Thoracic aorta (tissue), 2 donors: Measurements from ENCODE around the gene LMX1A. TPM values are rescaled to one million over a fixed set of nuclear protein-coding genes. Genes with fewer than 3 reads are reported as not detected.

Experiments used
- ATAC-seq: fragments of 150-250 bp; one replicate; pipeline ENCODE4 v1.8.0; 2017; ENCODE audit warnings: low read depth; ENCODE audit not compliant: insufficient number of reproducible peaks, low FRiP score
- DNase-seq: peaks from one replicate; pipeline ENCODE4 v3.0.0-alpha.2; 2020; ENCODE audit warnings: low spot score
- H3K27ac ChIP-seq, 2 donors: fragments of 200-600 bp; sonication (generic); 1 replicate in 1 of 2; 2 replicates in 1 of 2; pipeline ENCODE4 v1.5.1; 2016; ENCODE audit warnings: mild to moderate bottlenecking in 2 of 2, moderate library complexity in 2 of 2
- H3K27me3 ChIP-seq: fragments of 200-600 bp; sonication (generic); replicated peaks from 2 replicates; pipeline ENCODE4 v1.6.0; 2016; ENCODE audit warnings: mild to moderate bottlenecking; ENCODE audit not compliant: insufficient read depth
- H3K36me3 ChIP-seq: fragments of 200-600 bp; sonication (generic); one replicate; pipeline ENCODE4 v1.5.1; 2016
- H3K4me1 ChIP-seq, 2 donors: fragments of 200-600 bp; sonication (generic); 1 replicate in 1 of 2; 2 replicates in 1 of 2; pipeline versions ENCODE4 v1.5.1 to v1.6.0; 2016; ENCODE audit warnings: low read depth in 2 of 2, mild to moderate bottlenecking in 1 of 2; ENCODE audit not compliant: control insufficient read depth in 1 of 2
- H3K4me3 ChIP-seq: fragments of 200-600 bp; sonication (generic); 2 replicates; pipeline ENCODE4 v1.5.1; 2016; ENCODE audit warnings: mild to moderate bottlenecking
- H3K9me3 ChIP-seq: fragments of 200-600 bp; sonication (generic); 2 replicates; pipeline ENCODE4 v1.5.1; 2016
- total RNA-seq, 2 donors: library from RNA; depleted of rRNA; stranded (reverse); fragments of >200 nt; gene quantifications; one replicate each; pipeline versions ENCODE4 v1.1.0 to v1.2.3, GENCODE V29; 2016
- TF ChIP-seq, protein P1 (sequence below): fragments of 200-600 bp; sonication (generic); IDR thresholded peaks from one replicate; pipeline ENCODE4 v1.5.1; 2019; ENCODE audit warnings: antibody characterized with exemption

The LMX1A gene
- total RNA-seq, 2 donors from 2014 or later: 0.68 TPM; not detected in 1

DNA sequence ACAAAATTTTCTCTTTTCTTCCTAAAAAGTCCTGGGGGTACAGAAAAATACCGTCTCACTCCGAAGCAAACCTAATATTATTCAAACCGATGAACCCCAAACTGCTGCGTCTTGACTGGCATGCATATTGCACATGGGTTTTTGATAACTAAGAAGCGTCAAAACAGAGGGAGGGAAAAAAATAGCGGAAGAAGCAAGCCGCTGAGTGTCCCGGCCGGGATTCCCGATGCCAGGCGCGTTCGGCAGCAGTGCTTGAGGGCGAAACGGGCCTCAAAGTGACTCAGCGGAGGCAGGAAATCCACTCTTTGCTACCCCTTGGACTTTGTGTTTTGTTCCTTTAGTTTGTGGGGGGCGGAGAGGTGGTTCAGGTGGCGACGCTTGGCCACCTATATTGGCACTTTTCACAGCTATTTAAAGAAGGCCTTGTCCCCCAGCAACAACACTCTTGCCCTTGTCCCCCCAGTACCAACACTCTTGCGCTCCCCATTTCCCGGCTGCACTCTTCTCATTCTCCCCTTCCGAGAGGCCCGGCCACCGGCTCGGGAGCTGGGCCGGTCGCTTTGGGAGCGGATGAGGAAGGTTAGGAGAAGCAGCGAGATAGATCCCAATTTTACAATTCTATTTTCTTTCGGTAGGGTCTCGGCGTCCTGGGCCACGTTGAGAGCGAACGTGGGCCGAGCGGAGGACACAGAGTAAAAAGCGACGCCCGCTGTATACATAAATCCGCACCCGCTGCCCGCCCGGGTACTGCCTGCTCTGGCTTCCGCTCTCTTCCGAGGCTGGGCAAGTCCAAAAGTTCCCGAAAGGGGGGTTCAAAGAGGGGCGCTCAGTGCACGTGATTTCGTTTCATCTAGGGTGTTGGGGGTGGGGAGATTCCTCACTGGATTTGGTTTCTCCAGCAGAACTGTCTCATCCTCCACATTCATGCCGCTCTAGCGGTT, 2.5 kb downstream of the LMX1A start:
- H3K9me3 ChIP-seq: no peaks in the 10 kb centered on the region

DNA sequence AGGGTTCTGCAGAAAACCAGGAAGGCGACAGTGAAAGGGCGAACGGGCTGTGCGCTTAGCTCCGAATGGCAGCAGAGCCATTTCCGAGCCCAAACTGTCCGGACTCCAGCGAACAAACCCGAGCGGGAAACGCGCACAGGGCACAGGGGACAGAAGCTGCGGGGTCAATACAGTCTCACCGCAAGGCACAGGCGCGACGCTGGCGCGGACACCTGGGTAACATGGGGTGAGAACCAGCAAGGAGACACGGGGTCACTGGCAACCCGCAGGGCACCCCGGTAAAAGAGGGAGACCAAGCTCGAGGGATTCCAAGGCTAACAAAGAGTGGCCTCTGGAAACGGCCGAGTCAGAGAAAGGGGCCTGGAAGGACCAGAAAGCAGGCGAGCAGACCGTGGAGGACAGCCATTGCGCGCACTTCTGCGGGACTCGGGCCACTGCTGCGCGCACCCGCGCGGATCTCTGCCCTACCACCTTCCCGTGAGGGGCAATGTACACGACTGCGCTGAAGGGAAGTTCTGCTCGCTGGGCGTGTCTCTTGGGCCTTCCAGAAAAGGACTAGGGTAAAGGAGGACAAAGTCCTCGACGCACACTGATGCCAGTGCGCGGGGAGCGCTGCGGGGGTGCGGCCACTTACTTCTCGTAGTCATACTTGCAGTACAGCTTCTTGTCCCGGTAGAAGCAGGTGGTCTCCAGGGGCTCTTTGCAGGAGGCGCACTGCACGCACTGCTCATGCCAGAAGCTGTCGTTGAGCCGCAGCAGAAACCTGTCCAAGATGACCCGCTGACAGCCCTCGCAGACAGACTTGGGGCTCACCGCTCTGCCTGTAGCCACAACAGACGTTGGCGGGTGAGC, 3.8 kb downstream of the LMX1A start:
- H3K4me3 ChIP-seq: no peak overlapping the region
- no peak overlapping the region for H3K27ac ChIP-seq
- TF ChIP-seq, protein P1, sequence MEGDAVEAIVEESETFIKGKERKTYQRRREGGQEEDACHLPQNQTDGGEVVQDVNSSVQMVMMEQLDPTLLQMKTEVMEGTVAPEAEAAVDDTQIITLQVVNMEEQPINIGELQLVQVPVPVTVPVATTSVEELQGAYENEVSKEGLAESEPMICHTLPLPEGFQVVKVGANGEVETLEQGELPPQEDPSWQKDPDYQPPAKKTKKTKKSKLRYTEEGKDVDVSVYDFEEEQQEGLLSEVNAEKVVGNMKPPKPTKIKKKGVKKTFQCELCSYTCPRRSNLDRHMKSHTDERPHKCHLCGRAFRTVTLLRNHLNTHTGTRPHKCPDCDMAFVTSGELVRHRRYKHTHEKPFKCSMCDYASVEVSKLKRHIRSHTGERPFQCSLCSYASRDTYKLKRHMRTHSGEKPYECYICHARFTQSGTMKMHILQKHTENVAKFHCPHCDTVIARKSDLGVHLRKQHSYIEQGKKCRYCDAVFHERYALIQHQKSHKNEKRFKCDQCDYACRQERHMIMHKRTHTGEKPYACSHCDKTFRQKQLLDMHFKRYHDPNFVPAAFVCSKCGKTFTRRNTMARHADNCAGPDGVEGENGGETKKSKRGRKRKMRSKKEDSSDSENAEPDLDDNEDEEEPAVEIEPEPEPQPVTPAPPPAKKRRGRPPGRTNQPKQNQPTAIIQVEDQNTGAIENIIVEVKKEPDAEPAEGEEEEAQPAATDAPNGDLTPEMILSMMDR: no peak
- no peaks in the 10 kb centered on the region for H3K9me3 ChIP-seq
- H3K36me3 ChIP-seq: no peaks in the 10 kb centered on the region
- peaks cover 22% of the 10 kb centered on the region for H3K27me3 ChIP-seq
- DNase-seq (no peak), ATAC-seq (no peak)
- peaks cover 9 to 45% of the 10 kb centered on the region in 2 donors for H3K4me1 ChIP-seq

More for the DNA sequence above, 2.5 kb downstream of the LMX1A start:
- TF ChIP-seq, protein P1: no peak
- Histone ChIP-seq H3K4me1 (peaks cover 9 to 45% of the 10 kb centered on the region in 2 donors), H3K27me3 (peaks cover 21% of the 10 kb centered on the region), H3K36me3 (no peaks in the 10 kb centered on the region), H3K4me3 (no peak overlapping the region), H3K27ac (no peak overlapping the region)
- DNase-seq: no peak
- ATAC-seq: no peak

DNA sequence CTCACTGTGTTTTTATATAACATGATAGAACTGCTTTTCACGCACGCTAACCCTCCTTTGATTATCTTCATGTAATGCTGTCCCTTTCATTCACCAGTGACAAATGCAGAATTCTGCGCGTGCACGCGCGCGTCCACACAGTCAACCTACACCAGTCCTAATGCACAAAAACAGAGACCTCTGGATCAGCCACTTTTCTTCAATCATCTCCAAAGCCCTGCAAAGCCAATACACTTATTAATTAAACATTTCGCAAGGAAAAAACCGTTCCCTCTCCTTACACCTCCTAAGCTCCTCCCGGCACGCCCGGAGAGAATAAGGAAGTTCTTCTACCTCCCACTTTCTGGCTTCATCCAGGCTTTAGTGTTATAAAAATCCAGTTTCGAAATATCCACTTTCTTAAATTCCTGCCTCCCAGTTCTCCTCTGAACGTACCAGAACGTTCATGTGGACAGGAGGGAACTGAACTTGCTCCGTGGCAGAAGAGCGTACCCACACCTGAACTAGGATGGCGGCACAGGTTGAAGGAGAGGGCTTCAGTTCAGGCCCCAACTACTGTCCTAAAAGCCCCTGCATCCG, 4.6 kb downstream of the LMX1A start:
- ATAC-seq (no peak), DNase-seq (no peak)
- H3K27ac ChIP-seq: no peak overlapping the region
- no peaks in the 10 kb centered on the region for H3K9me3 ChIP-seq
- no peaks in the 10 kb centered on the region for H3K36me3 ChIP-seq
- H3K27me3 ChIP-seq: peaks cover 22% of the 10 kb centered on the region
- peaks cover 9 to 45% of the 10 kb centered on the region in 2 donors for H3K4me1 ChIP-seq
- TF ChIP-seq, protein P1: no peak
- no peak overlapping the region for H3K4me3 ChIP-seq

DNA sequence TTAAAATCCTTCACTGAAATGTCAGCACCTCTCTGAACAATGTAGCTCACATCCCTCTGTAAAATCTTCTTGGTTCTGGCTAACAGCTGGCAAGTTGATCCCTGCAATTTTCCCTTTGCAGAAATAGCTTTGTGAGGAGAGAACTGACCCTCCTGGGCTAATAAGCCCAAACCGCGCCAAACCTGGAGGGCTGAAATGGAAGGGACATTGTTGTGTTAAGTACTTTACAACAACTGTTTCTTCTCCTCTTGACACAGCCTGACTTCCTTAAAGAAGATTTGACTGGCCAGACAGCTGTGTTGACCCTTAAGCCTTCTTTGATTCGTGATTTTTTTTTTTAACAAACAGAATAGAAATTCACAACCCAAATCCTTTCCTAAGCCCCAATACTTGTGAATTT, 5.7 kb downstream of the LMX1A start:
- Histone ChIP-seq H3K27ac (no peak overlapping the region), H3K27me3 (peaks cover 24% of the 10 kb centered on the region), H3K4me3 (no peak overlapping the region), H3K4me1 (peaks cover 2 to 34% of the 10 kb centered on the region in 2 donors), H3K9me3 (no peaks in the 10 kb centered on the region), H3K36me3 (no peaks in the 10 kb centered on the region)
- DNase-seq: no peak
- ATAC-seq: no peak
- TF ChIP-seq, protein P1: no peak

DNA sequence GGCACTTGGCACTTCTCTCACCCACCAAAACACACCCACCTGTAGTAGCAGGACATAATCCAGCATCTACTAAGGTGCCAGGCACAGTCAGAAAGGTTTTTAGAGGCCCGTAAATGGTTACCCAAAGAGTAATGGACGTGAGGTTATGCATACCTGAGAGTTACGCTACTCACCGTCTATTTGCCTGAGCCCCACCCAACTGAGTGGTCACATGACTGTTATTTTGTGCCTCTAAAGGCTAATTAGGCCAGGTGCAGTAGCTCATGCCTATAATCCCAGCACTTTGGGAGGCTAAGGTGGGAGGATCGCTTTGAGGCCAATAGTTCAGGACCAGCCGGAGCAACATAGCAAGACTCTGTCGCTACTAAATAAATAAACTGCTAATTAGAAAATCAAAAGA, 11.0 kb downstream of the LMX1A start:
- H3K9me3 ChIP-seq: no peaks in the 10 kb centered on the region
- no peak for DNase-seq
- no peak overlapping the region for H3K27ac ChIP-seq
- TF ChIP-seq, protein P1: no peak
- no peaks in the 10 kb centered on the region for H3K36me3 ChIP-seq
- H3K27me3 ChIP-seq: peaks cover 21% of the 10 kb centered on the region
- H3K4me3 ChIP-seq: no peak overlapping the region
- no peak for ATAC-seq
- H3K4me1 ChIP-seq: no peaks in the 10 kb centered on the region
